Esophagus muscularis mucosa (tissue), 3 donors: ENCODE results near the gene SLC25A22.

Source experiments
- CTCF ChIP-seq, 3 experiments: fragments of 200-600 bp in 2 of 3; fragments of 450-650 bp in 1 of 3; sonication (generic) in 2 of 3; IDR thresholded peaks; one replicate each; pipeline ENCODE4 v1.5.1; 2017 to 2019; ENCODE audit warnings: antibody characterized with exemption in 3 of 3, mild to moderate bottlenecking in 2 of 3, moderate library complexity in 1 of 3
- EP300 ChIP-seq: sonication (generic); formaldehyde crosslinking; IDR thresholded peaks from one replicate; pipeline ENCODE4 v1.6.1; 2017; ENCODE audit warnings: antibody characterized with exemption

- TF ChIP-seq CTCF (IDR thresholded peaks at IDR 0.05) (no peak), EP300 (no peak)
These were observed 24.3 kb downstream of the SLC25A22 start for GRCh38 chr11:773830-774229.
